Endometrium (tissue), 2 donors: ENCODE measurements around the gene TTF1.

ENCODE experiments used
- FAIRE-seq: peaks from 2 replicates; lab custom pipeline; 2012; peaks lifted over from hg19 to GRCh38; lab: Jason Lieb, UNC
- donor health status: control.
- donor health status: control.

TTF1 gene

DNA sequence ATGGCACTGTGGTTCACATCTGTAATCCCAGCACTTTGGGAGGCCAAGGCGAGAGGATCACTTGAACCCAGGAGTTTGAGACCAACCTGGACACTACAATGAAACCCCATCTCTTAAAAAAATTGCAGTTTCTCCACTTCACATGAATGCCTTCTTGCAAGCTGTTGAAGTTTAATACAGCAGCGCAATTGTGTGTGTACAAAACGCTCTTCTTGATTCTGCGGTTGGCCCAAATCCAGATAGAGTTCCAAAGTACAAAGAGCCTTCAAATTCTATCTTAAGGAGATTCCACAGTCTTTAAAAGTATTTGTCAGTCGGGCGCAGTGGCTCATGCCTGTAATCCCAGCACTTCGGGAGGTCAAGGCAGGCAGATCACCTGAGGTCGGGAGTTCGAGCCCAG lies 42.6 kb downstream of the TTF1 start:
- FAIRE-seq, result no peak

DNA sequence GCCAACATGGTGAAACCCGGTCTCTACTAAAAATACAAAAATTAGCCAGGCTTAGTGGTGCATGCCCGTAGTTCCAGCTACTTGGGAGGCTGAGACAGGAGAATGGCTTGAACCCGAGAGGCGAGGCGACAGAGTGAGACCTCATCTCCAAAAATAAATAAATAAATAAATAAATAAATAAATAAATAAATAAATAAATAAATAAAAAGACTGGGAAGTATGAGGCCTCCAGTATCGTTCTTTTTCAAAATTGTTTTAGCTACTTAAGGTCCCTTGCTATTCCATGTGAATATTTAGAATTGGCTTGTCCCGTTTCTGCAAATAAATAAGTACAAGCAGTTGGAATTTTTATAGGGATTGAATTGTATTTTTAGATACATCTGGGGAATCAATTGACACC lies 48.9 kb downstream of the TTF1 start:
- FAIRE-seq, result no peak

DNA sequence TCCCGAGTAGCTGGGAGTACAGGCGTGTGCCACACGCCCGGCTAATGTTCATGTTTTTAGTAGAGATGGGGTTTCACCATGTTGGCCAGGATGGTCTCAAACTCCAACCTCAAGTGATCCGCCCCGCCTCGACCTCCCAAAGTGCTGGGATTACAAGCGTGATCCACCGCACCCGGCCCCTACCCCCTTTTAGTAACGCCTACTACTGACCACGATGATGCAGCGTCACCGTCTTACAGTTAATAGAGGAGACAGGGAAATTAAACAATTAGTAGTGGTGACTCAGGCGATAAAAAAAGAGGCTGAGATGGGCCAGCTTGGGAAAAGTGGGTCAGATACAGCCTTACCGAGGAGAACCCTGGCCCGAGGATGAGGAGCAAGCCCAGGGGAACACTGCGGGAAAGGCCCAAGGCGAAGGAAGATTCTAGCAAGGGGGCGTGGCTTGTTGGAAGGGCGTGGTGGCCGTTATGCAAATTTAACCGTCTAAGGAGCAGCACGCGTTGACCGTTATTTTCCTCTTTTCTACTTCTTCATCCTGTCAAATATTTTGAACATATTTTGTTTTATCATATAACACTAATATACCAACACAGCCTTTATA lies 50.2 kb downstream of the TTF1 start:
- no peak for FAIRE-seq

DNA sequence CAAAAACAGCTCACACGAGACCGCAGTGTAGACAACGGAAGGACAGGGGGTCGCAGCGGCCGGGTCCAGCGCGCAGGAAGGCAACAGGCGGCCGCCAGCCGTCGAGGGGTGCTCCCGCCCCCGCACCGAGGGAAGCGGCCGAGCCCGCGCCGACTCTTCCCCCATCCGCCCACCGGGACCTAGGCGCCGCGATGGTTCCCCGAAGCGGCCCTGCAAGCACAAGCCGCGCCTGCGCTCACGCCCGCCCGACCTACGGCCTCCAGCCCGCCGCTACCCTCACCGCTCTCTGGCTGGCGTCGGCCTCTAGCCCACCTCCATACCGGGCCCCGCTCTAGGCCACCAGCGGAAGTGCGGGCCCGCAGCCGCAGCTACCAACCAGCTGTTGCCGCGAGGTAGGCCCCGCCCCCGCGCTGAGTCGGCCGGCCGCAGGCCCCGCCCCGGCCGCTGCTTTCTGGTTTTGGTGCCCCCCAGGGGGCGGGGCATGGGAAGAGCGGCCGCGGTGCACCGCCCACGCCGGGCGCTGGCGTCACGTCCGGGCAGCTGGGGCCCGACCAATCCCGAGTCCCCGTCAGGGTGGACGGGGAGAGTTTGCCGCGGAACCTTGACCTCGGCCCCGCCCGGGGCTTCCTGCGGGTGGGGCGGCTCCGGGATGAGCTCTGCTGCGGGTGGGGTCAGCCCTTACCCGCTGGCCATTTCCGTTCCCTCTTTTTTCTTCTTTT lies 51.8 kb downstream of the TTF1 start, which contains the start of gene SETX:
TSS of gene SETX (minus strand) at position 350 of the 719 bp plus-strand sequence. CDS start 5,558 bp downstream, outside the sequence.
- FAIRE-seq, result no peak

DNA sequence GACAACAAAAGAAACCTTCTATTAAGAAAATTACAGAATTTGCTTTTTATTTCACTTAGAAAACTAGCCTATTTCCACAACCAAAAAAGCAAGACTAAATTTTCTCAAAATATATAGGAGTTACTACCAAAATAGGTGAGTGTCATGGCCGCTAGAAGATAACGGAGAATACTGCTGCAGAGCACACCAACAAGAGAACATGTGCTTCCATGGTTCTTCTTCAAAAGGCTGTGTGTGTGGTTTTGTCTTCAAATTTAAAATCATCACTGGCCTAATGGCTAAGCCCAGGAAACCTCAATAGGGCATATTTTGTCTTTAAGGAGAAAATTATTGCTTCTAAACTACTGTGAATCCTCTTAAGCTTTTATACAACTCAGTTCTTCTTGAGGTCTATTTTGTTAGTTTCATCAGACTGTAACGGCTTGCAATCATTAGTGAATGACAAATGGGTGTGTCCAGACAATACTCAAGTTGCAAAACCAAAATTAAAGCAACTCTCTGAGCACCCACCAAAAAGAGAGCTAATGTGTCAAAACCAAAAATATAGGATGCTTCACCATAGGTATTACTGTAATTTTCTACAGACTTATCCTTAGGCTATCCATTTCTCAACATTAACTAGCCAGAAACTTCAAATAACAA lies 55.1 kb downstream of the TTF1 start:
- FAIRE-seq, result no peak

DNA sequence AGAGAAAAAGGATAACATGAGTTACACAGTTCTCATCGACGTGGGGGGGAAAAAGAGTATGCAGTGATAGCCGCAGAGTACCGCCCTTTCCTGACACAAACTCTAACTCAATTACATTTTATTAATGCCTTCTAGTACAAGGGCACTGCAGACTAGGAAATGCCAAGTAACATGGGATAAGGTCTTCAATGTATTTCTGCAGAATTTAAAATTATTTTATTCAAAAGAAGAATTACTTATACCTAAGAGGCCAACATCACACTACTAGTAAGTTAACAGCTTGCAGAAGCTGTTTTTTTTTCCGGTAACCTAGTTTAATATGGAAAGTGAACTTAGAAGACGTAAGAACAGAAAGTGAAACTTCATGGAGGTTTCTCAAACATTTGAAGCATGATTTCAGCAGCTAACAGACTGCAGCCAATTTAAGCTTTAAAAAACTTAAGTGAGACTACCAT lies 55.8 kb downstream of the TTF1 start:
- no peak for FAIRE-seq

DNA sequence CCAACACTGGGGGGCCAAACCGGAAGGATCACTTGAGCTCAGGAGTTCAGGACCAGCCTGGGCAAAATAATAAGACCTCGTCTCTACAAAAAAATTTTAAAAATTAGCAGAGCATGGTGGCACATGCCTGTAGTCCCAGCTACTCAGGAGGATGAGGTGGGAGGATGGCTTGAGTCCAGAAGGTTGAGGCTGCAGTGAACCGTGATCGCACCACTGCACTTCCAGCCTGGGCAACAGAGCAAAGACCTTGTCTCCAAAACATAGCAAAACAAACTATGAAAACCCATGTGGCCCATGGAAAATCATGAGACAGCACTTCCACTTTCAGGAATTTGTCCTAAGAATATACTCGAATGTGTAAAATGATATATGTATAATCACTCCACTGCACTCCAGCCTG lies 58.0 kb downstream of the TTF1 start:
- FAIRE-seq, result no peak

DNA sequence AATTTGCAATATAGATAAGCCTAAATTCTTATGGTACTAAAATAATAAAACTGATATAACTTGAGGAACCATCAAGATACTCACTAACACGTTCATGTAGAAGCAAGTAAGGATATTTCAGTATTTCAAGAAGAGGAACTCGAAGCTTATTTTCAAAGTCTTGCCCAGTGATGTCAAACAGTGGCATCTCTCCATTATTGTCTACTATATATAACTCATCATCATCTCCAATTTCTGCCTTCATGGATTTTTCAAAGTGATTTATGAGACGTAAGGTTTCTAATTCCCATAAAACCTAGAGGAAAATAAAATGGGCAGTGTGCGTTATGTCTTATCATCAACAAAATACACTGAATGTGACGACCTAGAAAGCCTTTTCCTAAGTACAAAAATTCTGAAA lies 60.5 kb downstream of the TTF1 start:
- no peak for FAIRE-seq

DNA sequence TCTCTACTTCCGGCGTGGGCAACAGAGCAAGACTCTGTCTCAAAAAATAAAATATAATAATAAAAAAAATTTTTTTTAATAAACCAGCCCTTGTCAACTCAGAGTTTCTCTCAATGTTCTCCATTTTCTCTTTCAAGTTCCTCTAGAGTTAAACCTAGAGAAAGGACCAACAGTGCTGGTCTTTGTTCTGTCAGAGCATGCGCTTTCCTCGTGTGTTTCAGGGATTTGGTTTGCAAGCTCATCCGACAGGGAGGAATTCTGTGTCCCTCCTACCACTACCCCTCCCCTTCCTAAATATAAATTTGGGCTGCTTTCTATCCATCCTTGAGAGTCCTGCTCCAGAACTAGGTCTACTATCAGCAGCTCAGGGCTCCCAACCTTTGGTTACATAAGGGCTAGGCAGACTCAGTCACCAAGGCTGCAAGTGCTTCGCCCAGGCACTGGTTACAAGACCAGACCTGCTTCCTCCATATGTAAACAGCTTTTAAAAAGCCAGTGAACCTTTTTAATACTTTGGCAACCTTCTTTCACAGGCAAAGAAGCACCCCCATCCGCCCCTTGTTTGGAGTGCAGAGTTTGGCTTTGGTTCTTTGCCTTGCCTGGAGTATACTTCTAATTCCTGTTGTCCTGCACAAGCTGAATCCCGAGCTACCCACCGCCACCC lies 65.3 kb downstream of the TTF1 start:
- FAIRE-seq, result no peak

DNA sequence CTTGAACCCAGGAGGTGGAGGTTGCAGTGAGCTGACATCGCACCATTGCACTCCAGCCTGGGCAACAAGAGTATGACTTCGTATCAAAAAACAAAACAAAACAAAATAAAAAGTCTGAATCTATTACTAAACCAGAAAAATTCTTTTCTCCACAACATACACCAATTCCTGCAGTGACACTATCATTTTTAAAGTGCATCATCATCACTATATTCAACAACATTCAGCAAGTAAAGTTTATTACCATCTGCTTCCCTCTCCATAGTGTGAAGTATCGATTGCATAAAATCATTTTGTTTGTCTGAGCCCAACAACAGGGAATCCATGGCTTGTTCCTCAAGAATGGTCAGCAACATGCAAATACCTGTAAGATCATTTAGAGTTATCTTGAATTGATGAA lies 72.3 kb downstream of the TTF1 start:
- no peak for FAIRE-seq

DNA sequence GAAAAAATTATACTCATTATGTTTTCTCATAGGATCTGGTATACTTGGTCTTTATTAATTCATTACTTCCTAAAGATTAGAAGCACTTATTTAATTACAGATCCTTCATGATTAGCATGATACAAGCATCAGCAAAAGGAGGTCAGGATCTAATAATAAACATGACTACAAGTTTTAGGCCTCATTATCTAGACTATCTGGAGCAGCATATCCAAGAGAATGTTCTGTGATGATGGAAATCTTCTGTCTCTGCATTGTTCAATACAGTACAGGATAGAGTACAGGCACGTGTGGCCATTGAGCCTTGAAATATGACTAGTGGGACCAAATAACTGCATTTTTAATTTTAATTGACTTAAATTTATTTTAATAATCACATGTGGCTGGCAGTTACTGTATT lies 73.1 kb downstream of the TTF1 start:
- no peak for FAIRE-seq

DNA sequence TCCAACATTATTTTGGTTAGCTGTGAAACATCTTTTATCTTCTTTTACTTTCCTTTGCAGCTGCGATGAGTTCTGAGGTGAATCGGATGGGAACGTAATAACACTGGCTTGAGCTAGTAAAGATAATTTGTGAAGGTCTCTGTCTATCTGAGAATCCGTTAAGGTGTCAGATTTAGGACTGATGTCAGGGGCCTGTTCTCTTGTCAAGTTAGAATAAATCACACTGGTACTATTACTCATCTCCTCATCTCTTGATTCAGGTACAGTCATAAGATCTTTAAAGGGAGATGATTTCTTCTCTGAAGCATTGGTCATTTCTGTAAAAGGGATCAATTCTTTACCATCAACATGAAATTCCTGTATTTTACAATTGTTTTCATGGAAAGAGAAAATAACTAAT lies 78.1 kb downstream of the TTF1 start:
- FAIRE-seq, result no peak

DNA sequence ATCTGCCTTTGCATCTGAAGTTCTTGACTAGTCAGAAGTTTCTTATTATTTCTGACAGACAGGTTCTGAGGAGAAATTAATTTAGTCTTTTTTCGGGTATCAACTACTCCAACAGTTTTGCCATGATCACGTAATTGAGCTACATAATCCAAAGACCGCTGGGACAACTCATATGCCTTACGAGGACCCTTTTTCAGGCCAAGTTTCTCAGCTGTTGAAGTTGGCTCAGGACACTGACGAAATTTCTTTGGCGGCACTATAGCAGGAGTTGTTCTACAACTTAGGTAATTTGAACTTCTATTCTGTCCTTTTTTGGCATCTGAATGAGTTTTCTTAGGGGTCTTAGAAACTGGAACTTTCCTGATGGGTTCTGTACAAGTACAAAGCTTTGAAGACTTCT lies 79.1 kb downstream of the TTF1 start:
- no peak for FAIRE-seq
